ENCODE results near the gene SSPN. TPM values are rescaled to one million over a fixed set of nuclear protein-coding genes. Genes with fewer than 3 reads are reported as not detected.

Gene SSPN
- total RNA-seq, 1 experiment from 2014 or later, result 10.4 TPM

DNA sequence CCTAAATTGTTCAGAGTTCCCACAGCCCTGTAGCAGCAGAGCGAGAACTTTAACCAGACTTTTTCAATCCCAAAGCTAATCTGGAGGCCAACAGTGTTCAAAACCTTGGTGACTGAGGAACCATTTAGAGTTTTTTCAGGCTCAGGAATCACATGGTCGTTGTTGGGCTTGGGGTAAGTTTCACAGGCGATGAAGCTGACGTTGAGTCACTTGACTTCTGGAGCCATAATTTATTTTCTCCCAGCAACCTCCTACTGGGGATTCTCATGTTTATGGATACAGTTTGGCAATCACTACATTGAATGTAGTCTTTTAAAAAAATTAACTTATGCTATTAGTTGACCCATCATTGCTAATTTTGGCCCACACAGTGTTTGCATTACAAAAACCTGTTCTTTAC, 34.5 kb downstream of the SSPN start:
- ChIA-PET CTCF (no interaction called here), POLR2A (ENCODE audit: unreplicated experiment) (no interaction called here)
- no peak for DNase-seq
- Histone ChIP-seq H3K9me2 (ENCODE audit: insufficient read depth) (no peaks in the 10 kb centered on the region), H3F3A (ENCODE audit: insufficient read depth, low read depth) (peaks cover 5% of the 10 kb centered on the region; the same call in 1 of the 2 replicates), H3K4me2 (no peak overlapping the region), H3K36me3 (ENCODE audit: low read depth) (no peaks in the 10 kb centered on the region), H3K79me2 (ENCODE audit: low read depth) (no peaks in the 10 kb centered on the region), H4K20me1 (ENCODE audit: insufficient read depth) (no peaks in the 10 kb centered on the region), H2AFZ (no peak overlapping the region), H3K27me3 (ENCODE audit: insufficient read depth, low read depth) (no peaks in the 10 kb centered on the region), H3K27ac (no peak overlapping the region), H3K4me1 (replicated peaks; ENCODE audit: insufficient read depth) (peaks cover 17% of the 10 kb centered on the region; the same call in 1 of the 2 replicates), H3K9me3 (ENCODE audit: insufficient read depth, low read depth) (no peaks in the 10 kb centered on the region; the same call in 1 of the 2 replicates), H3K4me3 (no peak overlapping the region)
- no peak for TF ChIP-seq EZH2 (IDR thresholded peaks at IDR 0.05; ENCODE audit: low read depth)
- TF ChIP-seq, protein P1, sequence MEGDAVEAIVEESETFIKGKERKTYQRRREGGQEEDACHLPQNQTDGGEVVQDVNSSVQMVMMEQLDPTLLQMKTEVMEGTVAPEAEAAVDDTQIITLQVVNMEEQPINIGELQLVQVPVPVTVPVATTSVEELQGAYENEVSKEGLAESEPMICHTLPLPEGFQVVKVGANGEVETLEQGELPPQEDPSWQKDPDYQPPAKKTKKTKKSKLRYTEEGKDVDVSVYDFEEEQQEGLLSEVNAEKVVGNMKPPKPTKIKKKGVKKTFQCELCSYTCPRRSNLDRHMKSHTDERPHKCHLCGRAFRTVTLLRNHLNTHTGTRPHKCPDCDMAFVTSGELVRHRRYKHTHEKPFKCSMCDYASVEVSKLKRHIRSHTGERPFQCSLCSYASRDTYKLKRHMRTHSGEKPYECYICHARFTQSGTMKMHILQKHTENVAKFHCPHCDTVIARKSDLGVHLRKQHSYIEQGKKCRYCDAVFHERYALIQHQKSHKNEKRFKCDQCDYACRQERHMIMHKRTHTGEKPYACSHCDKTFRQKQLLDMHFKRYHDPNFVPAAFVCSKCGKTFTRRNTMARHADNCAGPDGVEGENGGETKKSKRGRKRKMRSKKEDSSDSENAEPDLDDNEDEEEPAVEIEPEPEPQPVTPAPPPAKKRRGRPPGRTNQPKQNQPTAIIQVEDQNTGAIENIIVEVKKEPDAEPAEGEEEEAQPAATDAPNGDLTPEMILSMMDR (conservative IDR thresholded peaks at IDR 0.05), result no peak
- no TSS peak for BruUV-seq (replicated peaks)
- intact Hi-C loops (cut with micrococcal nuclease; ENCODE audit: unreplicated experiment), result loop anchor here (10.0 kb wide), 1 partner anchor 275 kb away; the partner anchor contains the start of gene RASSF8

DNA sequence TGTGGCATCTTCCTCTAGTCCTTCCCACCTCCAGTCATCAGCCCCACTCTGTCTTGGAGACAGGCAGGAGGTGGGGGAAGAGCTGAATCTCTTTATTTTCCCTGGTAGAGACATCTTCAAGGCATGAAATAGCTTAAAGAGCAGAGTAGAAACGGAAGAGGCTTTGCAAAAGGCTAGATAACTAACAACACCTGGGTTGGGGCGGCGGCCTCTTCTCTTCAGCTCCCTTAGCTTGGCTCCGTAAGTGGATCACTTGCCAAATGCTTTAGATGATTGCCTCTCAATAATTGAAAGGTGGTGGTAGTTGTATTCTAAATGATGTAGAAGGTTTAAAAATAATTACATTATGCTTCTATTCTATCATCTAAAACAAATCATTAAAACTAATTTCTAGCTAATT, 36.1 kb downstream of the SSPN start:
- H3K9me3 ChIP-seq (ENCODE audit: insufficient read depth, low read depth), result no peaks in the 10 kb centered on the region; the same call in 1 of the 2 replicates
- no TSS peak for BruUV-seq (replicated peaks)
- H4K20me1 ChIP-seq (ENCODE audit: insufficient read depth), result no peaks in the 10 kb centered on the region
- H3K4me1 ChIP-seq (replicated peaks; ENCODE audit: insufficient read depth), result peaks cover 17% of the 10 kb centered on the region; the same call in 1 of the 2 replicates
- no peaks in the 10 kb centered on the region; the same call in 1 of the 2 replicates for H3F3A ChIP-seq (ENCODE audit: insufficient read depth, low read depth)
- no peak overlapping the region for H2AFZ ChIP-seq
- intact Hi-C loops (cut with micrococcal nuclease; ENCODE audit: unreplicated experiment), result no loop called here
- TF ChIP-seq, protein P1 (conservative IDR thresholded peaks at IDR 0.05), result no peak
- no peak for TF ChIP-seq EZH2 (IDR thresholded peaks at IDR 0.05; ENCODE audit: low read depth)
- CTCF ChIA-PET, result no interaction called here
- H3K4me3 ChIP-seq, result no peak overlapping the region
- H3K27ac ChIP-seq, result no peak overlapping the region
- POLR2A ChIA-PET (ENCODE audit: unreplicated experiment), result no interaction called here
- H3K9me2 ChIP-seq (ENCODE audit: insufficient read depth), result no peaks in the 10 kb centered on the region
- H3K36me3 ChIP-seq (ENCODE audit: low read depth), result no peaks in the 10 kb centered on the region
- no peak for DNase-seq
- no peak overlapping the region for H3K4me2 ChIP-seq
- H3K27me3 ChIP-seq (ENCODE audit: insufficient read depth, low read depth), result no peaks in the 10 kb centered on the region
- no peaks in the 10 kb centered on the region for H3K79me2 ChIP-seq (ENCODE audit: low read depth)

DNA sequence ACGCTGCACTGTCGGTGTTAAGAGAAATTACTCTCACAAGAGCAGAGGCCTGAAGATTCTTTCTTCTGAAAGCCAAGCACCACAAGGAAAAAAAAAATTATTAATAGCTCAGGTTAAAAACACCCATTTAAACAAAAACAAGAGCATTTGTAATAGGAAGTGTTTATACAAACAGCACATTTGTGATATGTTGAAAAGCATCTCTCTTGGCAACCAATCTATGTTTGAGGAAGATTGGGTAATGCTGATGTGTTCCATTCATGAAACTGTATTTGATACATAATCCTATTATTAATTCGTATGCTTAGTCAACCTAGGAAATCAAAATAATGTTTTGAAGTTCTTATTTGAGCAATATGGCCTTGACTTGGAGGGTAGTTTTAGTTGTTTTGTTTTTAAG, 36.5 kb downstream of the SSPN start:
- Histone ChIP-seq H3K4me1 (replicated peaks; ENCODE audit: insufficient read depth) (peaks cover 16% of the 10 kb centered on the region; the same call in 1 of the 2 replicates), H3K27me3 (ENCODE audit: insufficient read depth, low read depth) (no peaks in the 10 kb centered on the region), H2AFZ (no peak overlapping the region), H3K36me3 (ENCODE audit: low read depth) (no peaks in the 10 kb centered on the region), H3K4me2 (no peak overlapping the region), H3F3A (ENCODE audit: insufficient read depth, low read depth) (no peaks in the 10 kb centered on the region; the same call in 1 of the 2 replicates), H3K9me2 (ENCODE audit: insufficient read depth) (no peaks in the 10 kb centered on the region), H3K79me2 (ENCODE audit: low read depth) (no peaks in the 10 kb centered on the region), H3K27ac (no peak overlapping the region), H4K20me1 (ENCODE audit: insufficient read depth) (no peaks in the 10 kb centered on the region), H3K9me3 (ENCODE audit: insufficient read depth, low read depth) (no peaks in the 10 kb centered on the region; the same call in 1 of the 2 replicates), H3K4me3 (no peak overlapping the region)
- intact Hi-C loops (cut with micrococcal nuclease; ENCODE audit: unreplicated experiment), result no loop called here
- BruUV-seq (replicated peaks), result no TSS peak
- TF ChIP-seq EZH2 (IDR thresholded peaks at IDR 0.05; ENCODE audit: low read depth), result no peak
- TF ChIP-seq, protein P1 (conservative IDR thresholded peaks at IDR 0.05), result no peak
- DNase-seq, result no peak
- ChIA-PET POLR2A (ENCODE audit: unreplicated experiment) (no interaction called here), CTCF (interaction anchor here (0.6 kb wide), 1 partner anchor 654 kb away, joined by 3 read pairs; no protein-coding TSS in a partner anchor)

Data from PC-9 (cell line).